Activated naive CD4-positive, alpha-beta T cell treated with anti-CD3 and anti-CD28 coated beads, Interleukin-2, amount 10 ng/mL, durations not matched to agents 7 days and 5 days (primary cell): ENCODE measurements around the gene ZNF845.
"Not testable (repeated sequence)": the region's sequence is repeated elsewhere in the genome, so short reads cannot be mapped to it uniquely, and the experiment has no call there.

Source experiments
- CTCF ChIA-PET: fragments of 350-600 bp; sonication (Branson Sonifier 250); formaldehyde crosslinking; loops from one replicate; lab custom pipeline; 2021; ENCODE audit warnings: antibody characterized with exemption; lab: Charles Lee
- DNase-seq: peaks from one replicate; pipeline ENCODE4 v3.0.0-alpha.2; 2020
- H3K27ac Mint-ChIP-seq: one replicate; pipeline ENCODE4 v1.8.0; 2021; ENCODE audit warnings: mild to moderate bottlenecking, moderate library complexity, mixed read lengths
- H3K27me3 Mint-ChIP-seq: one replicate; pipeline ENCODE4 v1.8.0; 2021; ENCODE audit warnings: mild to moderate bottlenecking, mixed read lengths
- H3K36me3 Mint-ChIP-seq: one replicate; pipeline ENCODE4 v1.8.0; 2021; ENCODE audit warnings: mixed read lengths
- H3K4me1 Mint-ChIP-seq: one replicate; pipeline ENCODE4 v1.8.0; 2021; ENCODE audit warnings: mixed read lengths
- H3K4me3 Mint-ChIP-seq: one replicate; pipeline ENCODE4 v1.8.0; 2021; ENCODE audit warnings: mild to moderate bottlenecking, moderate library complexity, mixed read lengths
- H3K9me3 Mint-ChIP-seq: one replicate; pipeline ENCODE4 v1.8.0; 2021; ENCODE audit warnings: mixed read lengths

ZNF845 gene

GRCh38 chr19:53333463-53334449 is at the start of gene ZNF845:
TSS of gene ZNF845 (plus strand) at chr19:53333749. CDS start at chr19:53341308, 7,559 bp downstream.
- DNase-seq = peak; percentile 96
- H3K27me3 Mint-ChIP-seq = no peaks in the 10 kb centered on the region
- peaks cover 41% of the 10 kb centered on the region for H3K36me3 Mint-ChIP-seq
- H3K4me1 Mint-ChIP-seq = peaks cover 28% of the 10 kb centered on the region
- CTCF ChIA-PET = interaction anchor here (1.0 kb wide), 1 partner anchor 138 kb away, joined by 3 read pairs; no protein-coding TSS in a partner anchor
- H3K27ac Mint-ChIP-seq = peak within 1 kb of the TSS; percentile 85
- H3K4me3 Mint-ChIP-seq = peak within 1 kb of the TSS; percentile 88
- H3K9me3 Mint-ChIP-seq = peaks cover 40% of the 10 kb centered on the region

- Mint-ChIP-seq H3K27ac (no peak overlapping the region), H3K9me3 (peaks cover 38% of the 10 kb centered on the region), H3K27me3 (no peaks in the 10 kb centered on the region), H3K4me1 (no peaks in the 10 kb centered on the region), H3K4me3 (no peak overlapping the region), H3K36me3 (no peaks in the 10 kb centered on the region)
- DNase-seq = no peak
- CTCF ChIA-PET = no interaction called here
Observed at GRCh38 chr19:53285087-53285486, 48.5 kb upstream of the ZNF845 start.

GRCh38 chr19:53290758-53291549 is 42.6 kb upstream of the ZNF845 start:
- no peaks in the 10 kb centered on the region for H3K4me1 Mint-ChIP-seq
- CTCF ChIA-PET = no interaction called here
- H3K4me3 Mint-ChIP-seq = no peak overlapping the region
- peaks cover 1% of the 10 kb centered on the region for H3K36me3 Mint-ChIP-seq
- H3K27me3 Mint-ChIP-seq = no peaks in the 10 kb centered on the region
- H3K27ac Mint-ChIP-seq = no peak overlapping the region
- DNase-seq = no peak
- peaks cover 56% of the 10 kb centered on the region for H3K9me3 Mint-ChIP-seq

GRCh38 chr19:53294786-53295441 is 38.6 kb upstream of the ZNF845 start:
- H3K4me1 Mint-ChIP-seq = no peaks in the 10 kb centered on the region
- DNase-seq = no peak
- H3K36me3 Mint-ChIP-seq = peaks cover 1% of the 10 kb centered on the region
- CTCF ChIA-PET = no interaction called here
- peaks cover 56% of the 10 kb centered on the region for H3K9me3 Mint-ChIP-seq
- H3K27me3 Mint-ChIP-seq = no peaks in the 10 kb centered on the region
- no peak overlapping the region for H3K27ac Mint-ChIP-seq
- H3K4me3 Mint-ChIP-seq = no peak overlapping the region

GRCh38 chr19:53301341-53301740 is 32.2 kb upstream of the ZNF845 start:
- CTCF ChIA-PET, H3K27ac Mint-ChIP-seq, DNase-seq, H3K36me3 Mint-ChIP-seq, H3K4me3 Mint-ChIP-seq, H3K4me1 Mint-ChIP-seq, H3K27me3 Mint-ChIP-seq: not testable (repeated sequence)
- H3K9me3 Mint-ChIP-seq = peaks cover 39% of the 10 kb centered on the region

GRCh38 chr19:53308339-53308811 is 25.2 kb upstream of the ZNF845 start:
- Mint-ChIP-seq H3K27ac (no peak overlapping the region), H3K36me3 (peaks cover 2% of the 10 kb centered on the region), H3K4me3 (no peak overlapping the region), H3K9me3 (peaks cover 57% of the 10 kb centered on the region), H3K27me3 (no peaks in the 10 kb centered on the region), H3K4me1 (no peaks in the 10 kb centered on the region)
- CTCF ChIA-PET = no interaction called here
- peak; percentile 26 for DNase-seq

GRCh38 chr19:53311044-53311443 is 22.5 kb upstream of the ZNF845 start:
- H3K27me3 Mint-ChIP-seq = no peaks in the 10 kb centered on the region

GRCh38 chr19:53311897-53312296 is 21.7 kb upstream of the ZNF845 start:
- H3K9me3 Mint-ChIP-seq = peaks cover 51% of the 10 kb centered on the region
- no peaks in the 10 kb centered on the region for H3K27me3 Mint-ChIP-seq
- no peaks in the 10 kb centered on the region for H3K4me1 Mint-ChIP-seq
- H3K36me3 Mint-ChIP-seq = peaks cover 2% of the 10 kb centered on the region
- no peak overlapping the region for H3K27ac Mint-ChIP-seq
- CTCF ChIA-PET = no interaction called here
- no peak overlapping the region for H3K4me3 Mint-ChIP-seq
- DNase-seq = no peak

More at GRCh38 chr19:53311044-53311443, 22.5 kb upstream of the ZNF845 start:
- Mint-ChIP-seq H3K4me3 (no peak overlapping the region), H3K36me3 (peaks cover 2% of the 10 kb centered on the region), H3K4me1 (no peaks in the 10 kb centered on the region), H3K9me3 (peaks cover 55% of the 10 kb centered on the region), H3K27ac (no peak overlapping the region)
- DNase-seq = no peak
- CTCF ChIA-PET = no interaction called here

- peak; percentile 43 for DNase-seq
- H3K36me3 Mint-ChIP-seq = peaks cover 15% of the 10 kb centered on the region
Observed at GRCh38 chr19:53328967-53329366, 4.6 kb upstream of the ZNF845 start.

GRCh38 chr19:53332484-53332883 is 1.1 kb upstream of the ZNF845 start:
- Mint-ChIP-seq H3K27me3 (no peaks in the 10 kb centered on the region), H3K4me1 (peaks cover 31% of the 10 kb centered on the region), H3K4me3 (peak overlapping the region; percentile 66), H3K36me3 (peaks cover 32% of the 10 kb centered on the region), H3K9me3 (peaks cover 44% of the 10 kb centered on the region), H3K27ac (no peak overlapping the region)
- DNase-seq = no peak
- CTCF ChIA-PET = no interaction called here

More at GRCh38 chr19:53328967-53329366, 4.6 kb upstream of the ZNF845 start:
- Mint-ChIP-seq H3K9me3 (peaks cover 43% of the 10 kb centered on the region), H3K27me3 (no peaks in the 10 kb centered on the region), H3K4me1 (peaks cover 19% of the 10 kb centered on the region), H3K27ac (no peak overlapping the region), H3K4me3 (peak overlapping the region; percentile 55)
- CTCF ChIA-PET = no interaction called here

- CTCF ChIA-PET = interaction anchor here (1.0 kb wide), 1 partner anchor 137 kb away, joined by 3 read pairs; no protein-coding TSS in a partner anchor
- H3K27ac Mint-ChIP-seq = peak overlapping the region; percentile 85
- H3K4me1 Mint-ChIP-seq = peaks cover 31% of the 10 kb centered on the region
- peak overlapping the region; percentile 88 for H3K4me3 Mint-ChIP-seq
- peaks cover 38% of the 10 kb centered on the region for H3K36me3 Mint-ChIP-seq
- H3K27me3 Mint-ChIP-seq = no peaks in the 10 kb centered on the region
- peaks cover 45% of the 10 kb centered on the region for H3K9me3 Mint-ChIP-seq
- peak; percentile 52 for DNase-seq
Observed at GRCh38 chr19:53333066-53333462, 485 bp upstream of the ZNF845 start.

GRCh38 chr19:53344403-53344802 is 10.9 kb downstream of the ZNF845 start:
- H3K27me3 Mint-ChIP-seq, H3K4me1 Mint-ChIP-seq, H3K27ac Mint-ChIP-seq, CTCF ChIA-PET, H3K4me3 Mint-ChIP-seq, DNase-seq: not testable (repeated sequence)
- H3K36me3 Mint-ChIP-seq = peaks cover 96% of the 10 kb centered on the region
- peaks cover 68% of the 10 kb centered on the region for H3K9me3 Mint-ChIP-seq

- Mint-ChIP-seq H3K4me3 (no peak overlapping the region), H3K27ac (no peak overlapping the region), H3K27me3 (no peaks in the 10 kb centered on the region), H3K9me3 (peaks cover 76% of the 10 kb centered on the region), H3K4me1 (no peaks in the 10 kb centered on the region), H3K36me3 (peaks cover 44% of the 10 kb centered on the region)
- CTCF ChIA-PET = no interaction called here
- DNase-seq = no peak
Observed at GRCh38 chr19:53355739-53356138, 22.2 kb downstream of the ZNF845 start.
